Measurements from ENCODE around the gene MED8.

Gene MED8

GRCh38 chr1:43360616-43361015 lies 29.0 kb downstream of the MED8 start:
- peaks cover 19% of the 10 kb centered on the region for H3K4me1 ChIP-seq (ENCODE audit: insufficient read depth, poor library complexity, severe bottlenecking)
- ATAC-seq (ENCODE audit: low read depth), result no peak
- no peak overlapping the region for H3K4me3 ChIP-seq (ENCODE audit: severe bottlenecking)
- TF ChIP-seq CTCF (IDR thresholded peaks at IDR 0.05; ENCODE audit: poor library complexity, severe bottlenecking), result no peak
- H3K36me3 ChIP-seq (ENCODE audit: low read depth), result peaks cover 61% of the 10 kb centered on the region
- no peaks in the 10 kb centered on the region for H3K27me3 ChIP-seq (ENCODE audit: insufficient read depth, poor library complexity, severe bottlenecking)
- H3K27ac ChIP-seq (ENCODE audit: poor library complexity, severe bottlenecking), result peak overlapping the region; percentile 78
- DNase-seq (ENCODE audit: low spot score), result no peak
- H3K9me3 ChIP-seq (ENCODE audit: severe bottlenecking), result no peaks in the 10 kb centered on the region

GRCh38 chr1:43359696-43360095 lies 29.9 kb downstream of the MED8 start:
- H3K27me3 ChIP-seq (ENCODE audit: insufficient read depth, poor library complexity, severe bottlenecking), result no peaks in the 10 kb centered on the region
- peaks cover 19% of the 10 kb centered on the region for H3K4me1 ChIP-seq (ENCODE audit: insufficient read depth, poor library complexity, severe bottlenecking)
- no peak for TF ChIP-seq CTCF (IDR thresholded peaks at IDR 0.05; ENCODE audit: poor library complexity, severe bottlenecking)
- peak overlapping the region; percentile 78 for H3K27ac ChIP-seq (ENCODE audit: poor library complexity, severe bottlenecking)
- ATAC-seq (ENCODE audit: low read depth) (no peak), DNase-seq (ENCODE audit: low spot score) (no peak)
- peaks cover 54% of the 10 kb centered on the region for H3K36me3 ChIP-seq (ENCODE audit: low read depth)
- no peaks in the 10 kb centered on the region for H3K9me3 ChIP-seq (ENCODE audit: severe bottlenecking)
- H3K4me3 ChIP-seq (ENCODE audit: severe bottlenecking), result peak overlapping the region; percentile 70

GRCh38 chr1:43358746-43359693 lies 30.6 kb downstream of the MED8 start, which contains the start of gene CDC20:
CDC20 (plus strand) TSS chr1:43358981; CDS start chr1:43359216, 235 bp downstream.
- ATAC-seq (ENCODE audit: low read depth), result peak; percentile 94
- H3K4me1 ChIP-seq (ENCODE audit: insufficient read depth, poor library complexity, severe bottlenecking), result peaks cover 19% of the 10 kb centered on the region
- TF ChIP-seq CTCF (IDR thresholded peaks at IDR 0.05; ENCODE audit: poor library complexity, severe bottlenecking), result no peak
- no peaks in the 10 kb centered on the region for H3K9me3 ChIP-seq (ENCODE audit: severe bottlenecking)
- peak within 1 kb of the TSS; percentile 78 for H3K27ac ChIP-seq (ENCODE audit: poor library complexity, severe bottlenecking)
- DNase-seq (ENCODE audit: low spot score), result peak; percentile 99
- H3K4me3 ChIP-seq (ENCODE audit: severe bottlenecking), result peak within 1 kb of the TSS; percentile 70
- no peaks in the 10 kb centered on the region for H3K27me3 ChIP-seq (ENCODE audit: insufficient read depth, poor library complexity, severe bottlenecking)
- H3K36me3 ChIP-seq (ENCODE audit: low read depth), result peaks cover 47% of the 10 kb centered on the region

- Histone ChIP-seq H3K27me3 (ENCODE audit: insufficient read depth, poor library complexity, severe bottlenecking) (no peaks in the 10 kb centered on the region), H3K27ac (ENCODE audit: poor library complexity, severe bottlenecking) (peak overlapping the region; percentile 78), H3K4me1 (ENCODE audit: insufficient read depth, poor library complexity, severe bottlenecking) (peaks cover 19% of the 10 kb centered on the region), H3K9me3 (ENCODE audit: severe bottlenecking) (no peaks in the 10 kb centered on the region), H3K36me3 (ENCODE audit: low read depth) (peaks cover 39% of the 10 kb centered on the region), H3K4me3 (ENCODE audit: severe bottlenecking) (peak overlapping the region; percentile 70)
- peak; percentile 58 for TF ChIP-seq CTCF (IDR thresholded peaks at IDR 0.05; ENCODE audit: poor library complexity, severe bottlenecking)
- ATAC-seq (ENCODE audit: low read depth) (peak; percentile 15), DNase-seq (ENCODE audit: low spot score) (no peak)
These were observed 31.4 kb downstream of the MED8 start for GRCh38 chr1:43358121-43358745.
